Epithelial cell of proximal tubule (primary cell): ENCODE measurements around the gene C11orf54. TPM values are rescaled to one million over a fixed set of nuclear protein-coding genes. Genes with fewer than 3 reads are reported as not detected.
A peak's percentile ranks its signal among the peaks of the same experiment; 100 is the strongest.
"Not testable (repeated sequence)": the region's sequence is repeated elsewhere in the genome, so short reads cannot be mapped to it uniquely, and the experiment has no call there.

Source experiments
- DNase-seq: peaks from one replicate; pipeline ENCODE4 v3.0.0-alpha.2; 2011; ENCODE audit warnings: low read depth
- H3K4me3 ChIP-seq: 2 replicates; pipeline ENCODE4 v1.5.1; 2011; ENCODE audit warnings: low read depth, mild to moderate bottlenecking, low read length
- CTCF ChIP-seq: conservative IDR thresholded peaks from 2 replicates; pipeline ENCODE4 v1.5.1; 2012; ENCODE audit warnings: low read depth, mild to moderate bottlenecking, low read length
- total RNA-seq: library from RNA; depleted of rRNA; stranded (reverse); fragments of >200 nt; gene quantifications from 2 replicates; pipeline ENCODE4 v1.2.3, GENCODE V29; 2015

The C11orf54 gene
- total RNA-seq, 1 donor from 2014 or later = 24.6 TPM

- no peak for TF ChIP-seq CTCF
- no peak for DNase-seq
- peak overlapping the region; percentile 90 for H3K4me3 ChIP-seq
These were observed 760 bp upstream of the C11orf54 start for GRCh38 chr11:93740730-93741093.

GRCh38 chr11:93741882-93742226 is 382 bp downstream of the C11orf54 start:
- DNase-seq = peak; percentile 83
- no peak for TF ChIP-seq CTCF
- H3K4me3 ChIP-seq = peak overlapping the region; percentile 90

DNA sequence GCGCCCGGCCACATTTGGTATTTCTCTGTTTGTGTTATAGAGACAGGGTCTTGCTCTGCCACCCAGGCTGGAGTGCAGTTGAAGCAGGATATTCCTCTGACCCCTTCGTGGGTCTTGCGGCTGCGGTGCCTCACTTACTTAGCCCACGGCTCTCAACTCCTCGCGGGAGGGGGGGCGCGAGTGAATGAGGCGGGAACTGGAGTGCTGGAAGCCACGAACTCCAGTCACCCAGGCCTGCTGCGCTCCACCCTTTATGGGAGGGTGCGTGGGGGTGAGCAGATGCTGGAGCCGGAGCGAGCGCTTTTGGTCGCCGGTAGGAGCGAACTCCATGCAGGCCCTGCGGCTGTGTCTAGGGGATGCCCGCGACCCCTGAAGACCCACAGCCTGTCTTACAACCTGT is 1.8 kb downstream of the C11orf54 start:
- DNase-seq = no peak
- no peak for TF ChIP-seq CTCF
- H3K4me3 ChIP-seq = peak overlapping the region; percentile 90

DNA sequence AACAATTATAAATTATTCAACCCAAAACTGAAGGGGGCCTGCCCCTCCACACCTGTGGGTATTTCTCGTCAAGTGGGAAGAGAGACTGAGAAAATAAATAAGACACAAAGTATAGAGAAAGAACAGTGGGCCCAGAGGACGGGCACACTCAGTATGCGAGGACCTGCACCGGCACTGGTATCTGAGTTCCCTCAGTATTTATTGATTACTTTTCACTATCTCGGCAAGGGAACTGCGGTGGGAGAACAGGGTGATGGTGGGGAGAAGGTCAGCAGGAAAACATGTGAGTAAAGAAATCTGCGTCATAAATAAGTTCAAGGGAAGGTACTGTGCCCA is 3.2 kb downstream of the C11orf54 start:
- peak overlapping the region; percentile 51 for H3K4me3 ChIP-seq
- TF ChIP-seq CTCF = no peak
- DNase-seq = no peak

- not testable (repeated sequence) for DNase-seq
- peak overlapping the region; percentile 51 for H3K4me3 ChIP-seq
These were observed 3.7 kb downstream of the C11orf54 start for GRCh38 chr11:93745005-93745755.

GRCh38 chr11:93746101-93746500 is 4.6 kb downstream of the C11orf54 start:
- peak overlapping the region; percentile 51 for H3K4me3 ChIP-seq
- TF ChIP-seq CTCF = no peak
- peak; percentile 46 for DNase-seq

GRCh38 chr11:93747122-93747521 is 5.7 kb downstream of the C11orf54 start:
- no peak for DNase-seq
- peak overlapping the region; percentile 51 for H3K4me3 ChIP-seq
- TF ChIP-seq CTCF = no peak
